Measurements from ENCODE around the gene RAB40C. TPM values are rescaled to one million over a fixed set of nuclear protein-coding genes. Genes with fewer than 3 reads are reported as not detected.
A peak's percentile ranks its signal among the peaks of the same experiment; 100 is the strongest.

The RAB40C gene
- total RNA-seq, 1 donor from 2014 or later = 31.6 TPM

- no peak for TF ChIP-seq CTCF (conservative IDR thresholded peaks at IDR 0.05)
- Mint-ChIP-seq H3K27me3 (ENCODE audit: low read depth) (no peaks in the 10 kb centered on the region), H3K9me3 (no peaks in the 10 kb centered on the region), H3K4me1 (peaks cover 6% of the 10 kb centered on the region), H3K36me3 (ENCODE audit: low read depth) (no peaks in the 10 kb centered on the region), H3K4me3 (no peak overlapping the region), H3K27ac (ENCODE audit: unreplicated experiment) (no peak overlapping the region)
- no peak for DNase-seq (ENCODE audit: low read depth, low spot score)
Observed at GRCh38 chr16:657487-657886, 67.6 kb downstream of the RAB40C start.

GRCh38 chr16:658679-659571 is 69.1 kb downstream of the RAB40C start:
- peaks cover 6% of the 10 kb centered on the region for H3K4me1 Mint-ChIP-seq
- no peak for DNase-seq (ENCODE audit: low read depth, low spot score)
- no peaks in the 10 kb centered on the region for H3K9me3 Mint-ChIP-seq
- H3K27me3 Mint-ChIP-seq (ENCODE audit: low read depth) = no peaks in the 10 kb centered on the region
- no peak overlapping the region for H3K27ac Mint-ChIP-seq (ENCODE audit: unreplicated experiment)
- H3K36me3 Mint-ChIP-seq (ENCODE audit: low read depth) = no peaks in the 10 kb centered on the region
- peak; percentile 12 for TF ChIP-seq CTCF (conservative IDR thresholded peaks at IDR 0.05)
- no peak overlapping the region for H3K4me3 Mint-ChIP-seq

GRCh38 chr16:659618-660017 is 69.8 kb downstream of the RAB40C start:
- H3K9me3 Mint-ChIP-seq = no peaks in the 10 kb centered on the region
- DNase-seq (ENCODE audit: low read depth, low spot score) = no peak
- no peaks in the 10 kb centered on the region for H3K27me3 Mint-ChIP-seq (ENCODE audit: low read depth)
- H3K36me3 Mint-ChIP-seq (ENCODE audit: low read depth) = no peaks in the 10 kb centered on the region
- H3K4me3 Mint-ChIP-seq = no peak overlapping the region
- peaks cover 6% of the 10 kb centered on the region for H3K4me1 Mint-ChIP-seq
- H3K27ac Mint-ChIP-seq (ENCODE audit: unreplicated experiment) = no peak overlapping the region
- no peak for TF ChIP-seq CTCF (conservative IDR thresholded peaks at IDR 0.05)

- no peak for DNase-seq (ENCODE audit: low read depth, low spot score)
- TF ChIP-seq CTCF (conservative IDR thresholded peaks at IDR 0.05) = no peak
- H3K36me3 Mint-ChIP-seq (ENCODE audit: low read depth) = no peaks in the 10 kb centered on the region
- no peak overlapping the region for H3K4me3 Mint-ChIP-seq
- H3K27me3 Mint-ChIP-seq (ENCODE audit: low read depth) = no peaks in the 10 kb centered on the region
- peaks cover 6% of the 10 kb centered on the region for H3K4me1 Mint-ChIP-seq
- no peak overlapping the region for H3K27ac Mint-ChIP-seq (ENCODE audit: unreplicated experiment)
- no peaks in the 10 kb centered on the region for H3K9me3 Mint-ChIP-seq
Observed at GRCh38 chr16:660132-660458, 70.2 kb downstream of the RAB40C start.

- Mint-ChIP-seq H3K27me3 (ENCODE audit: low read depth) (no peaks in the 10 kb centered on the region), H3K9me3 (no peaks in the 10 kb centered on the region), H3K4me3 (peak overlapping the region; percentile 49), H3K36me3 (ENCODE audit: low read depth) (no peaks in the 10 kb centered on the region), H3K27ac (ENCODE audit: unreplicated experiment) (peak overlapping the region; percentile 19), H3K4me1 (peaks cover 6% of the 10 kb centered on the region)
- DNase-seq (ENCODE audit: low read depth, low spot score) = peak; percentile 75
- peak; percentile 64 for TF ChIP-seq CTCF (conservative IDR thresholded peaks at IDR 0.05)
Observed at GRCh38 chr16:660459-661183, 70.8 kb downstream of the RAB40C start.
